ENCODE measurements around the gene NTN1. TPM values are rescaled to one million over a fixed set of nuclear protein-coding genes. Genes with fewer than 3 reads are reported as not detected.
A peak's percentile ranks its signal among the peaks of the same experiment; 100 is the strongest.
"Not testable (repeated sequence)": the region's sequence is repeated elsewhere in the genome, so short reads cannot be mapped to it uniquely, and the experiment has no call there.

NTN1 gene
- total RNA-seq, 2 experiments from 2014 or later: 0.28 TPM; not detected in 1

GRCh38 chr17:9095390-9095789, 74.1 kb downstream of the NTN1 start:
- no peak overlapping the region for H3K27ac Mint-ChIP-seq
- no peaks in the 10 kb centered on the region for H3K36me3 Mint-ChIP-seq
- no peaks in the 10 kb centered on the region for H3K9me3 Mint-ChIP-seq (ENCODE audit: low read depth)
- DNase-seq (no peak), ATAC-seq (no peak)
- no peaks in the 10 kb centered on the region for H3K4me1 Mint-ChIP-seq
- CTCF ChIA-PET: no interaction called here
- no peak overlapping the region for H3K4me3 Mint-ChIP-seq
- peaks cover 11% of the 10 kb centered on the region for H3K27me3 Mint-ChIP-seq

GRCh38 chr17:9098242-9098825, 77.0 kb downstream of the NTN1 start:
- Mint-ChIP-seq H3K4me3 (no peak overlapping the region), H3K27ac (no peak overlapping the region), H3K9me3 (ENCODE audit: low read depth) (peaks cover 5% of the 10 kb centered on the region), H3K4me1 (no peaks in the 10 kb centered on the region), H3K36me3 (no peaks in the 10 kb centered on the region), H3K27me3 (peaks cover 14% of the 10 kb centered on the region)
- CTCF ChIA-PET: no interaction called here
- no peak for DNase-seq
- no peak for ATAC-seq

- no peaks in the 10 kb centered on the region for H3K36me3 Mint-ChIP-seq
- H3K9me3 Mint-ChIP-seq (ENCODE audit: low read depth): peaks cover 5% of the 10 kb centered on the region
- CTCF ChIA-PET: no interaction called here
- ATAC-seq (no peak), DNase-seq (no peak)
- no peak overlapping the region for H3K4me3 Mint-ChIP-seq
- no peak overlapping the region for H3K27ac Mint-ChIP-seq
- H3K27me3 Mint-ChIP-seq: peaks cover 12% of the 10 kb centered on the region
- no peaks in the 10 kb centered on the region for H3K4me1 Mint-ChIP-seq
Observed at GRCh38 chr17:9101356-9101755, 80.0 kb downstream of the NTN1 start.

- H3K27ac Mint-ChIP-seq; H3K9me3 Mint-ChIP-seq (ENCODE audit: low read depth); H3K4me1 Mint-ChIP-seq; H3K4me3 Mint-ChIP-seq; ATAC-seq; H3K36me3 Mint-ChIP-seq; CTCF ChIA-PET; DNase-seq: not testable (repeated sequence)
- H3K27me3 Mint-ChIP-seq: peaks cover 11% of the 10 kb centered on the region
Observed at GRCh38 chr17:9103193-9103592, 81.9 kb downstream of the NTN1 start.

GRCh38 chr17:9104370-9105041, 83.2 kb downstream of the NTN1 start:
- CTCF ChIA-PET: no interaction called here
- no peak overlapping the region for H3K27ac Mint-ChIP-seq

GRCh38 chr17:9105068-9105868, 84.0 kb downstream of the NTN1 start:
- ATAC-seq: no peak
- Mint-ChIP-seq H3K27me3 (peaks cover 20% of the 10 kb centered on the region), H3K4me3 (no peak overlapping the region), H3K36me3 (no peaks in the 10 kb centered on the region), H3K9me3 (ENCODE audit: low read depth) (peaks cover 5% of the 10 kb centered on the region), H3K27ac (no peak overlapping the region), H3K4me1 (no peaks in the 10 kb centered on the region)
- DNase-seq: no peak
- CTCF ChIA-PET: no interaction called here

More at GRCh38 chr17:9104370-9105041, 83.2 kb downstream of the NTN1 start:
- Mint-ChIP-seq H3K4me1 (no peaks in the 10 kb centered on the region), H3K9me3 (ENCODE audit: low read depth) (peaks cover 5% of the 10 kb centered on the region), H3K4me3 (no peak overlapping the region), H3K27me3 (peaks cover 16% of the 10 kb centered on the region), H3K36me3 (no peaks in the 10 kb centered on the region)
- no peak for ATAC-seq
- DNase-seq: no peak

GRCh38 chr17:9106278-9106677, 85.0 kb downstream of the NTN1 start:
- H3K27me3 Mint-ChIP-seq: peaks cover 21% of the 10 kb centered on the region
- H3K4me3 Mint-ChIP-seq; CTCF ChIA-PET; H3K36me3 Mint-ChIP-seq; ATAC-seq; DNase-seq; H3K9me3 Mint-ChIP-seq (ENCODE audit: low read depth); H3K4me1 Mint-ChIP-seq; H3K27ac Mint-ChIP-seq: not testable (repeated sequence)

- DNase-seq (no peak), ATAC-seq (no peak)
- Mint-ChIP-seq H3K9me3 (ENCODE audit: low read depth) (peaks cover 3% of the 10 kb centered on the region), H3K4me1 (no peaks in the 10 kb centered on the region), H3K4me3 (no peak overlapping the region), H3K27ac (no peak overlapping the region), H3K27me3 (peaks cover 28% of the 10 kb centered on the region), H3K36me3 (no peaks in the 10 kb centered on the region)
- CTCF ChIA-PET: no interaction called here
Observed at GRCh38 chr17:9107527-9107926, 86.2 kb downstream of the NTN1 start.

- CTCF ChIA-PET: no interaction called here
- no peaks in the 10 kb centered on the region for H3K4me1 Mint-ChIP-seq
- no peak overlapping the region for H3K4me3 Mint-ChIP-seq
- no peaks in the 10 kb centered on the region for H3K36me3 Mint-ChIP-seq
- peaks cover 28% of the 10 kb centered on the region for H3K27me3 Mint-ChIP-seq
- no peaks in the 10 kb centered on the region for H3K9me3 Mint-ChIP-seq (ENCODE audit: low read depth)
- no peak for DNase-seq
- no peak overlapping the region for H3K27ac Mint-ChIP-seq
- no peak for ATAC-seq
Observed at GRCh38 chr17:9108146-9108545, 86.8 kb downstream of the NTN1 start.

- H3K27me3 Mint-ChIP-seq: peaks cover 30% of the 10 kb centered on the region
- no peaks in the 10 kb centered on the region for H3K36me3 Mint-ChIP-seq
- no peak overlapping the region for H3K4me3 Mint-ChIP-seq
- CTCF ChIA-PET: no interaction called here
- DNase-seq: no peak
- no peaks in the 10 kb centered on the region for H3K9me3 Mint-ChIP-seq (ENCODE audit: low read depth)
- H3K27ac Mint-ChIP-seq: no peak overlapping the region
- H3K4me1 Mint-ChIP-seq: peaks cover 3% of the 10 kb centered on the region
- no peak for ATAC-seq
Observed at GRCh38 chr17:9109933-9110332, 88.6 kb downstream of the NTN1 start.

GRCh38 chr17:9110501-9110900, 89.2 kb downstream of the NTN1 start:
- peaks cover 8% of the 10 kb centered on the region for H3K4me1 Mint-ChIP-seq
- no peaks in the 10 kb centered on the region for H3K9me3 Mint-ChIP-seq (ENCODE audit: low read depth)
- no peak for DNase-seq
- no peak overlapping the region for H3K27ac Mint-ChIP-seq
- CTCF ChIA-PET: no interaction called here
- no peak for ATAC-seq
- no peak overlapping the region for H3K4me3 Mint-ChIP-seq
- peaks cover 35% of the 10 kb centered on the region for H3K27me3 Mint-ChIP-seq
- H3K36me3 Mint-ChIP-seq: no peaks in the 10 kb centered on the region

GRCh38 chr17:9115214-9116191, 94.2 kb downstream of the NTN1 start:
- Mint-ChIP-seq H3K27me3 (peaks cover 22% of the 10 kb centered on the region), H3K9me3 (ENCODE audit: low read depth) (no peaks in the 10 kb centered on the region), H3K36me3 (no peaks in the 10 kb centered on the region), H3K27ac (no peak overlapping the region), H3K4me1 (peaks cover 14% of the 10 kb centered on the region), H3K4me3 (peak overlapping the region; percentile 48)
- DNase-seq (peak; percentile 68), ATAC-seq (peak; percentile 89)
- CTCF ChIA-PET: interaction anchor here (0.9 to 1.4 kb wide), 5 partner anchors 12 to 439 kb away, joined by 3 to 5 read pairs (median 3); no protein-coding TSS in a partner anchor

- H3K4me3 Mint-ChIP-seq: no peak overlapping the region
- CTCF ChIA-PET: no interaction called here
- no peaks in the 10 kb centered on the region for H3K36me3 Mint-ChIP-seq
- no peak overlapping the region for H3K27ac Mint-ChIP-seq
- peaks cover 14% of the 10 kb centered on the region for H3K4me1 Mint-ChIP-seq
- no peak for DNase-seq
- H3K9me3 Mint-ChIP-seq (ENCODE audit: low read depth): no peaks in the 10 kb centered on the region
- peaks cover 19% of the 10 kb centered on the region for H3K27me3 Mint-ChIP-seq
- ATAC-seq: no peak
Observed at GRCh38 chr17:9116311-9116835, 95.1 kb downstream of the NTN1 start.
